Breast epithelium (tissue), 4 donors: ENCODE data around the gene UBAC2. TPM values are rescaled to one million over a fixed set of nuclear protein-coding genes. Genes with fewer than 3 reads are reported as not detected.

Source experiments
- DNase-seq, 2 donors: peaks; one replicate each; pipeline ENCODE4 v3.0.0-alpha.2; 2019; ENCODE audit warnings: low spot score in 2 of 2
- H3K27ac ChIP-seq, 2 donors: fragments of 200-600 bp; sonication (generic) in 1 of 2; one replicate each; pipeline ENCODE4 v1.5.1; 2016 to 2019; ENCODE audit warnings: mild to moderate bottlenecking in 1 of 2
- H3K27me3 ChIP-seq, 2 donors: fragments of 200-600 bp; sonication (generic) in 1 of 2; one replicate each; pipeline versions ENCODE4 v1.5.1 to v1.6.0; 2017 to 2019; ENCODE audit warnings: control low read depth in 1 of 2, mild to moderate bottlenecking in 1 of 2
- H3K36me3 ChIP-seq: fragments of 200-600 bp; one replicate; pipeline ENCODE4 v1.5.1; 2019
- H3K4me1 ChIP-seq, 2 donors: fragments of 200-600 bp; sonication (generic); one replicate each; pipeline ENCODE4 v1.5.1; 2016 to 2019; ENCODE audit warnings: control low read depth in 1 of 2
- H3K4me3 ChIP-seq, 3 donors: fragments of 200-600 bp; sonication (generic); 1 replicate in 2 of 3; 2 replicates in 1 of 3; pipeline ENCODE4 v1.5.1; 2016 to 2019; ENCODE audit warnings: mild to moderate bottlenecking in 3 of 3, moderate library complexity in 2 of 3
- H3K9me3 ChIP-seq, 2 donors: fragments of 200-600 bp; sonication (generic) in 1 of 2; one replicate each; pipeline ENCODE4 v1.5.1; 2016 to 2019; ENCODE audit warnings: control low read depth in 1 of 2
- POLR2A ChIP-seq: fragments of 450-650 bp; IDR thresholded peaks from one replicate; pipeline ENCODE4 v1.6.1; 2016; ENCODE audit warnings: antibody characterized with exemption, mild to moderate bottlenecking, moderate library complexity
- POLR2AphosphoS5 ChIP-seq, 3 donors: sonication (generic); formaldehyde crosslinking; IDR thresholded peaks; one replicate each; pipeline ENCODE4 v1.6.1; 2017; ENCODE audit warnings: antibody characterized with exemption in 3 of 3
- intact Hi-C: fragments of 100-400 bp; cut with DNase I; formaldehyde crosslinking; loops from one replicate; pipeline ENCODE4 v1.15.1; 2023; ENCODE audit warnings: low total_unique reads
- total RNA-seq, 3 donors: library from RNA; depleted of rRNA; stranded (reverse); fragments of >200 nt; gene quantifications; one replicate each; pipeline ENCODE4 v1.1.0, GENCODE V29; 2016
- TF ChIP-seq, protein P1 (sequence below), 3 donors: fragments of 450-650 bp; IDR thresholded peaks; one replicate each; pipeline ENCODE4 v1.5.1; 2016 to 2017; ENCODE audit warnings: antibody characterized with exemption in 3 of 3, mild to moderate bottlenecking in 3 of 3, moderate library complexity in 3 of 3

The UBAC2 gene
- total RNA-seq, 3 donors from 2014 or later, result 64.6 to 72.8 (median 65.1) TPM

GRCh38 chr13:99315186-99315585, 114.5 kb downstream of the UBAC2 start:
- H3K4me3 ChIP-seq, result no peak overlapping the region
- intact Hi-C loops, result no loop called here
- H3K9me3 ChIP-seq, result no peaks in the 10 kb centered on the region
- H3K4me1 ChIP-seq, result no peaks in the 10 kb centered on the region
- DNase-seq, result no peak
- H3K27me3 ChIP-seq, result no peaks in the 10 kb centered on the region
- peak overlapping the region in 1 of 2 donors; percentile 68 for H3K27ac ChIP-seq
- no peaks in the 10 kb centered on the region for H3K36me3 ChIP-seq
- no peak for TF ChIP-seq POLR2A
- TF ChIP-seq POLR2AphosphoS5 (IDR thresholded peaks at IDR 0.05), result no peak
- TF ChIP-seq, protein P1, sequence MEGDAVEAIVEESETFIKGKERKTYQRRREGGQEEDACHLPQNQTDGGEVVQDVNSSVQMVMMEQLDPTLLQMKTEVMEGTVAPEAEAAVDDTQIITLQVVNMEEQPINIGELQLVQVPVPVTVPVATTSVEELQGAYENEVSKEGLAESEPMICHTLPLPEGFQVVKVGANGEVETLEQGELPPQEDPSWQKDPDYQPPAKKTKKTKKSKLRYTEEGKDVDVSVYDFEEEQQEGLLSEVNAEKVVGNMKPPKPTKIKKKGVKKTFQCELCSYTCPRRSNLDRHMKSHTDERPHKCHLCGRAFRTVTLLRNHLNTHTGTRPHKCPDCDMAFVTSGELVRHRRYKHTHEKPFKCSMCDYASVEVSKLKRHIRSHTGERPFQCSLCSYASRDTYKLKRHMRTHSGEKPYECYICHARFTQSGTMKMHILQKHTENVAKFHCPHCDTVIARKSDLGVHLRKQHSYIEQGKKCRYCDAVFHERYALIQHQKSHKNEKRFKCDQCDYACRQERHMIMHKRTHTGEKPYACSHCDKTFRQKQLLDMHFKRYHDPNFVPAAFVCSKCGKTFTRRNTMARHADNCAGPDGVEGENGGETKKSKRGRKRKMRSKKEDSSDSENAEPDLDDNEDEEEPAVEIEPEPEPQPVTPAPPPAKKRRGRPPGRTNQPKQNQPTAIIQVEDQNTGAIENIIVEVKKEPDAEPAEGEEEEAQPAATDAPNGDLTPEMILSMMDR (IDR thresholded peaks at IDR 0.05), result no peak

- Histone ChIP-seq H3K36me3 (no peaks in the 10 kb centered on the region), H3K4me3 (no peak overlapping the region), H3K27ac (no peak overlapping the region), H3K27me3 (no peaks in the 10 kb centered on the region), H3K4me1 (no peaks in the 10 kb centered on the region), H3K9me3 (no peaks in the 10 kb centered on the region)
- TF ChIP-seq POLR2A, result no peak
- TF ChIP-seq, protein P1 (IDR thresholded peaks at IDR 0.05), result no peak
- intact Hi-C loops, result no loop called here
- DNase-seq, result no peak
Measured at GRCh38 chr13:99316224-99316623, 115.6 kb downstream of the UBAC2 start.

- DNase-seq, result no peak
- intact Hi-C loops, result no loop called here
- Histone ChIP-seq H3K27me3 (no peaks in the 10 kb centered on the region), H3K4me1 (no peaks in the 10 kb centered on the region), H3K27ac (no peak overlapping the region), H3K4me3 (no peak overlapping the region), H3K9me3 (no peaks in the 10 kb centered on the region), H3K36me3 (no peaks in the 10 kb centered on the region)
- TF ChIP-seq POLR2AphosphoS5 (IDR thresholded peaks at IDR 0.05) (no peak), POLR2A (no peak)
- TF ChIP-seq, protein P1 (IDR thresholded peaks at IDR 0.05), result no peak
Measured at GRCh38 chr13:99316657-99317256, 116.1 kb downstream of the UBAC2 start.

- Histone ChIP-seq H3K27me3 (no peaks in the 10 kb centered on the region), H3K9me3 (no peaks in the 10 kb centered on the region), H3K4me3 (no peak overlapping the region), H3K4me1 (no peaks in the 10 kb centered on the region), H3K27ac (peak overlapping the region; percentile 26 to 40), H3K36me3 (no peaks in the 10 kb centered on the region)
- intact Hi-C loops, result no loop called here
- no peak for TF ChIP-seq POLR2AphosphoS5 (IDR thresholded peaks at IDR 0.05)
- TF ChIP-seq, protein P1 (IDR thresholded peaks at IDR 0.05), result no peak
- TF ChIP-seq POLR2A, result no peak
- DNase-seq, result no peak
Measured at GRCh38 chr13:99320693-99321481, 120.2 kb downstream of the UBAC2 start.

- intact Hi-C loops, result no loop called here
- Histone ChIP-seq H3K4me1 (no peaks in the 10 kb centered on the region), H3K9me3 (no peaks in the 10 kb centered on the region), H3K27ac (peak overlapping the region in 1 of 2 donors; percentile 62), H3K36me3 (no peaks in the 10 kb centered on the region), H3K4me3 (no peak overlapping the region), H3K27me3 (no peaks in the 10 kb centered on the region)
- no peak for DNase-seq
- TF ChIP-seq, protein P1 (IDR thresholded peaks at IDR 0.05), result no peak
- TF ChIP-seq POLR2A (no peak), POLR2AphosphoS5 (IDR thresholded peaks at IDR 0.05) (no peak)
Measured at GRCh38 chr13:99321709-99322108, 121.1 kb downstream of the UBAC2 start.
